Activated B cell treated with CpG ODN at 0.5 μM for 24 hours (primary cell): ENCODE measurements around the gene FASTK. TPM values are rescaled to one million over a fixed set of nuclear protein-coding genes. Genes with fewer than 3 reads are reported as not detected.

ENCODE experiments used
- ATAC-seq: fragments of 200-7000 bp; cut with Tn5 transposase; one replicate; pipeline ENCODE4 v1.10.0; 2021; ENCODE audit warnings: low read depth, mild to moderate bottlenecking, moderate library complexity
- CTCF ChIA-PET: fragments of 350-600 bp; sonication (Branson Sonifier 250); formaldehyde crosslinking; loops from one replicate; lab custom pipeline; 2021; ENCODE audit warnings: antibody characterized with exemption; lab: Charles Lee
- POLR2A ChIA-PET: fragments of 350-600 bp; sonication (Branson Sonifier 250); formaldehyde crosslinking; loops from one replicate; lab custom pipeline; 2021; ENCODE audit warnings: antibody characterized with exemption; lab: Charles Lee
- DNase-seq: peaks from one replicate; pipeline ENCODE4 v3.0.0; 2022
- H3K27ac Mint-ChIP-seq: one replicate; pipeline ENCODE4 v1.8.0; 2020; ENCODE audit warnings: mixed read lengths
- H3K27me3 Mint-ChIP-seq: one replicate; pipeline ENCODE4 v1.8.0; 2021; ENCODE audit warnings: mixed read lengths
- H3K36me3 Mint-ChIP-seq: one replicate; pipeline ENCODE4 v1.8.0; 2021; ENCODE audit warnings: low read depth, mixed read lengths
- H3K4me1 Mint-ChIP-seq: one replicate; pipeline ENCODE4 v1.8.0; 2021; ENCODE audit warnings: mixed read lengths
- H3K4me3 Mint-ChIP-seq: one replicate; pipeline ENCODE4 v1.8.0; 2020; ENCODE audit warnings: mild to moderate bottlenecking, mixed read lengths
- H3K9me3 Mint-ChIP-seq: one replicate; pipeline ENCODE4 v1.8.0; 2020; ENCODE audit warnings: mixed read lengths
- intact Hi-C: fragments of 100-400 bp; cut with micrococcal nuclease; formaldehyde crosslinking; loops from one replicate; pipeline ENCODE4 v1.15.1; 2024
- total RNA-seq: library from RNA; stranded (reverse); gene quantifications from 2 replicates; pipeline ENCODE4 v1.2.3, GENCODE V29; 2022
- TF ChIP-seq, protein P1 (sequence below): fragments of 200-600 bp; IDR thresholded peaks from one replicate; pipeline ENCODE4 v1.8.0; 2022; ENCODE audit warnings: antibody characterized with exemption, mild to moderate bottlenecking

FASTK gene
- total RNA-seq, 1 donor from 2014 or later, result 103 TPM

DNA sequence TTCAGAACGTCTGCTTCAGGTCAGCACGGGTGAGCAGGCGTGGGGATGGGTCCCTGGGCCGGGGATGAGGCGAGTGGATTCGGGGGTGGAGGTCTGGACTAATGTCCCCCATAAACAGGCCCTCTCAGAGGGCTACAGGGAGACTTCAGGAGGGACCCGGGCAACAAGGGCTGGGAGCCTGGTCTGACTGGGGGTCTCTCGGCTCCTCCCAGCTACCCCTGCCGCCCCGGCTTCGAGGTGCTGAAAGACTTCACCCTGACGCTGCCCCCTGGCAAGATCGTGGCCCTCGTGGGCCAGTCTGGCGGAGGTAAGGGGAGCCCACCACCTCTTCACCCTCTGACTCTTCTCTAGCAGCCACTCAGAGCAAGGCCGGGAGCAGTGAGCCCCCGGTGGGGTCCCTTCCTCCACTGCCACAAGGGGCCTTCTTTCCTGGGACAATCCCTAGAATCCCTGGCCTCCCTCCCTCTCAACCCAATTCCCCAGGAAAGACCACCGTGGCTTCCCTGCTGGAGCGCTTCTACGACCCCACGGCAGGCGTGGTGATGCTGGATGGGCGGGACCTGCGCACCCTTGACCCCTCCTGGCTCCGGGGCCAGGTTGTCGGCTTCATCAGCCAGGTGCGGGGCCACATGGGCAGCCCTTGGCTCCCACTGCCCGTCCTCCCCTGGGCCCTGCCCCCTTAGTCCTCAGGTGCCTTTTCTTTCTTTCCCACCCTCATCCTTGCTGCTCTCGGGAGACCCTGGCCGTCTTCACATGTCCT is 39.8 kb downstream of the FASTK start:
- TF ChIP-seq, protein P1, sequence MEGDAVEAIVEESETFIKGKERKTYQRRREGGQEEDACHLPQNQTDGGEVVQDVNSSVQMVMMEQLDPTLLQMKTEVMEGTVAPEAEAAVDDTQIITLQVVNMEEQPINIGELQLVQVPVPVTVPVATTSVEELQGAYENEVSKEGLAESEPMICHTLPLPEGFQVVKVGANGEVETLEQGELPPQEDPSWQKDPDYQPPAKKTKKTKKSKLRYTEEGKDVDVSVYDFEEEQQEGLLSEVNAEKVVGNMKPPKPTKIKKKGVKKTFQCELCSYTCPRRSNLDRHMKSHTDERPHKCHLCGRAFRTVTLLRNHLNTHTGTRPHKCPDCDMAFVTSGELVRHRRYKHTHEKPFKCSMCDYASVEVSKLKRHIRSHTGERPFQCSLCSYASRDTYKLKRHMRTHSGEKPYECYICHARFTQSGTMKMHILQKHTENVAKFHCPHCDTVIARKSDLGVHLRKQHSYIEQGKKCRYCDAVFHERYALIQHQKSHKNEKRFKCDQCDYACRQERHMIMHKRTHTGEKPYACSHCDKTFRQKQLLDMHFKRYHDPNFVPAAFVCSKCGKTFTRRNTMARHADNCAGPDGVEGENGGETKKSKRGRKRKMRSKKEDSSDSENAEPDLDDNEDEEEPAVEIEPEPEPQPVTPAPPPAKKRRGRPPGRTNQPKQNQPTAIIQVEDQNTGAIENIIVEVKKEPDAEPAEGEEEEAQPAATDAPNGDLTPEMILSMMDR, result no peak
- no peaks in the 10 kb centered on the region for H3K27me3 Mint-ChIP-seq
- ATAC-seq, result no peak
- no peak overlapping the region for H3K4me3 Mint-ChIP-seq
- intact Hi-C loops, result no loop called here
- H3K9me3 Mint-ChIP-seq, result no peaks in the 10 kb centered on the region
- ChIA-PET POLR2A (no interaction called here), CTCF (no interaction called here)
- H3K36me3 Mint-ChIP-seq, result peaks cover 23% of the 10 kb centered on the region
- DNase-seq, result no peak
- peaks cover 6% of the 10 kb centered on the region for H3K4me1 Mint-ChIP-seq
- no peak overlapping the region for H3K27ac Mint-ChIP-seq

DNA sequence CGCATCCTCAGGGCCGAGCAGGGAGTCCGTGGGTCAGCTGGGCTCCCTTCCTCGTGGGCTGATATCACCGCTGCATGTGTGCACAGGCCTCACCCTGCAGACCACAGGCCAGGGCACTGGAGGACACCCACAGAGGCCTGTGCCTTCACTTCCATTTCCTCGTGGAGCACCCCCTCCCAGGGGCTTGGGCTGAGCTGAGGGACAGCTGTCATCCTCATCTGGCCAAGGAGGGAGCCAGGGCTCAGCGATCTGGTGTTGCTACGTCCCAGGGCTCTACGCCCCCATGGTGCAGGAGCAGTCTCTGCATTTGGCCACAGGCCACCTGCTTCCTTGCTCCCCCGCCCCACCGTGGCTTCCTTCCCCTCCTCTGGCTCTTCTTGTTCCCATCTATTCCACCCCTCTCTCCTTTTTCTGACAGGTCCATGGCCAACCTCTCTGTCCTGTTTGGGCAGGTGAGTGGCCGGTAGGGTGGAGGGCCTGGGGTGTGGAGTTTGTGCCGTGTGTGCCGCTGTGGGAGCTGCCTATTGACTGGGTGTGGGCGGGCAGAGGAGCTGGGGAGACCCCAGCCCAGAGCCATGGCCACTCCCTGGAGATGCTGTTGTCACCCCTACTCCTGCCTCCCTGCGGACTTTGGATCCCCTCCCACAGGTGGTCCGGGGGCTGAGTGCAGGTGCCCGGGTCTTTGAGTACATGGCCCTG is 40.6 kb downstream of the FASTK start:
- TF ChIP-seq, protein P1, result no peak
- Mint-ChIP-seq H3K4me1 (peaks cover 6% of the 10 kb centered on the region), H3K4me3 (no peak overlapping the region), H3K27ac (no peak overlapping the region), H3K9me3 (no peaks in the 10 kb centered on the region), H3K27me3 (no peaks in the 10 kb centered on the region), H3K36me3 (peaks cover 25% of the 10 kb centered on the region)
- ChIA-PET POLR2A (no interaction called here), CTCF (no interaction called here)
- intact Hi-C loops, result no loop called here
- DNase-seq (no peak), ATAC-seq (no peak)

DNA sequence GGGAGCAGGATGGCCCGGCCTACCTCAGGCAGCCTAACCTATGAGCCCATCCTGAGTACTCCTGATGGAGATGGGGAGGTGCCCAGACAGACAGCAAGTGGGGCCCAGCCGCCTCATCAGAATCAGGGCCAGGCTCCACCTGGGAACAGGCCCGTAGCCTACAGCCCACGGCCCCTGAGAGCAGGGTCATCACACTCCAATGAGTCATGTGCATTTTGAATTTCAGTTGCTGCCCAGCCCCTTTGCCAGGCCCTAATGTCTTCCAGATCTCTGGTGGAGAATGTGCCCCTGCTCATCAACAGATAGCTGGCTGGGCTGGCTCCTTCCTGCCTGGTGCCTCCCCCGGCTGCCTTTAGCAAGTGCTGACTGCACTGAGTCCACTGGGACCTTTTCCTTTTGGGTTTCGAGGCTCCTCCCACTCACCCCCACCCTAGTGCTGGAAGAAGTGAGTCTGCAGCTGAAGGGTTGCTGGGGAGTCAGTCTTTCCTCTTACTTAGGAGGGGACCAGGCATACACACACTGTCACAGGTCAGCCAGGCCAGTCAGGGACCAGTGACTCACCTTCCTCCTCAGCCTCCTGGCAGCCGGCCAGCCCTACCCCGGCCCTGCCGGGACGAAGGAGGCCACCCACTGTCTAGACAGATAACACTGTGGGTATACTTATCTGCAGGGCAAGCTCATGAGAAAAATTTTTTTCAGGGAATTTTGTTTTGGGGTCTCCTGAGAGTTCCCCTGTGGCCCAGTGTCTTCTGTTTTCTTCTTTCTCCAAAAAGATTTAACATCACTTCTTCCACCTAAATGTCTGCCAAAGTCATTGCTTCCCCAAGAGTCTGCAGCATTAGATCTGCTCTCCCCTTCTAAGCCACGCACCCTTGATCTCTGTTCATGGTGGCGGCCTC is 41.4 kb downstream of the FASTK start:
- Mint-ChIP-seq H3K4me3 (no peak overlapping the region), H3K9me3 (no peaks in the 10 kb centered on the region), H3K36me3 (peaks cover 22% of the 10 kb centered on the region), H3K27ac (no peak overlapping the region), H3K27me3 (no peaks in the 10 kb centered on the region), H3K4me1 (peaks cover 6% of the 10 kb centered on the region)
- DNase-seq (no peak), ATAC-seq (peak; percentile 40)
- intact Hi-C loops, result no loop called here
- ChIA-PET CTCF (no interaction called here), POLR2A (interaction anchor here (0.9 kb wide), 1 partner anchor 11 kb away, joined by 3 read pairs; the partner anchor contains the start of gene ABCB8)
- TF ChIP-seq, protein P1, result no peak

DNA sequence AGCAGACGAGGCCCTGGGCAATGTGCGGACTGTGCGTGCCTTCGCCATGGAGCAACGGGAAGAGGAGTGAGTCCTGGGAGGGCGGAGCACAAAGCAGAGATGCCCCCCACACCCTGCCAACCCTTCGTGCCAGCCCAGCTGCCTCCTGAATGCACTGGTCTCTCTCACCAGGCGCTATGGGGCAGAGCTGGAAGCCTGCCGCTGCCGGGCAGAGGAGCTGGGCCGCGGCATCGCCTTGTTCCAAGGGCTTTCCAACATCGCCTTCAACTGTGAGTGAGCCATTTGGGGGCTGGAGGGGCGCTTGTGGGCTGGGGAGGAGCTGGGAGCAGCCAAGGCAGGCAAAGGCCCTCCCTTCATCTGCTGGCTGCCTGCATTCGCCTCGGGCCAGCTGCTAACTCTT is 44.7 kb downstream of the FASTK start:
- Mint-ChIP-seq H3K27me3 (no peaks in the 10 kb centered on the region), H3K36me3 (peaks cover 27% of the 10 kb centered on the region), H3K4me1 (peaks cover 7% of the 10 kb centered on the region), H3K27ac (no peak overlapping the region), H3K9me3 (no peaks in the 10 kb centered on the region), H3K4me3 (no peak overlapping the region)
- ATAC-seq (no peak), DNase-seq (no peak)
- ChIA-PET POLR2A (no interaction called here), CTCF (interaction anchor here (1.5 kb wide), 1 partner anchor 17 kb away, joined by 3 read pairs; no protein-coding TSS in a partner anchor)
- TF ChIP-seq, protein P1, result no peak
- intact Hi-C loops, result no loop called here
